Muscle of arm (tissue), 12 donors: ENCODE measurements around the gene CD99L2. TPM values are rescaled to one million over a fixed set of nuclear protein-coding genes. Genes with fewer than 3 reads are reported as not detected.

Source experiments
- DNase-seq: peaks from one replicate; pipeline ENCODE4 v3.0.0-alpha.2; 2013
- polyA plus RNA-seq, 12 donors: library from polyadenylated mRNA; unstranded; fragments of 120-200 nt; gene quantifications; one replicate each; pipeline ENCODE4 v1.2.1, GENCODE V29; 2013; ENCODE audit not compliant: insufficient read length in 12 of 12

Gene CD99L2
- polyA plus RNA-seq, 12 donors = 31.5 to 44.0 (median 40.1) TPM; not detected in 1

DNA sequence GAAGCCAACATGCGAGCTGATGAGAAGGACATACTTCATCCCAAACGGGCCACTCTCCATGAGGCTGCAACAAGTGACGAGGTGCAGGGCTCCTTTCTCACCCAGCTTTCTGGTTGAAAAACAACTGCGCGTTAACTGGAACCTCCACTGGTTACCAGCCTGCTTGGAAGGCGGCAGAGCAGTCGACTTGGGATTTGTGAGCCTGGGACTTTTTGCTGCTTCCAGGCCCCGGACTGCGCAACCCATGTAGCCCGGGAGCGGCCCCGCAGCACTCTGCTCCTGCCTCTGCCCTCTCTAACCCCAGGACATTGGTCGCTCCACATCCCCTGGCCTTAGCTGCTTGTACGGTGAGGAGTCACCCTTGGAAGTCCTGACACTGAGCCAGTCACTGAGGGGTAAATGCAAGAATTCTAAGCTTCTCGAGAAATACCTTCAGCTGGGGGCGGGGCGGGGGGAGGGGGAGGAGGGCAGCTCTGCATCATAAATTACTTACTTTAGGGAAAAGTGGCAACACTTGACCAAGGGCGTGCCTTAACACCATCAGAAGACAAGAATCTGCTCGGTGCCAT, 132.6 kb downstream of the CD99L2 start:
- no peak for DNase-seq

DNA sequence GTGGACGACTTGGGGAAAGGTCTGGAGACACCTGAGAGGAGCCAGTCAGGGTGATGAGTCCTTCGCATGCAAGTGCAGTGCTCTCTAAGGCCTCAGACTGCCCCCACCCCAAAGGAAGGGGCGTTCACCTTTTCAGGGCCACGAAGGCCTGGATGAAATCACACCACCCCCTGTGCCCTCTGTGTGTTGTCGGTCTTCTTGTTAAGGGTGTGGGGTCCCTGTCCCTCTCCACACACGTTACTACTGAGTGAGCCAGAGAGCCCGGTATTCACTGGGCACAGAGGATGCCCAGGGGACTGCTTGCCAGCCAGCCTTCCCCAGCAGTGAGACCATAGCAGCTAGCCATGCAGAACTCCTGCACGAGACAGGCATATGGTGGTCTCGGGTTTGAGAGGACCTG, 133.2 kb downstream of the CD99L2 start:
- no peak for DNase-seq

- DNase-seq = no peak
Observed at GRCh38 chrX:150763810-150764209, 134.7 kb downstream of the CD99L2 start.

GRCh38 chrX:150763303-150763797, 135.1 kb downstream of the CD99L2 start:
- no peak for DNase-seq

DNA sequence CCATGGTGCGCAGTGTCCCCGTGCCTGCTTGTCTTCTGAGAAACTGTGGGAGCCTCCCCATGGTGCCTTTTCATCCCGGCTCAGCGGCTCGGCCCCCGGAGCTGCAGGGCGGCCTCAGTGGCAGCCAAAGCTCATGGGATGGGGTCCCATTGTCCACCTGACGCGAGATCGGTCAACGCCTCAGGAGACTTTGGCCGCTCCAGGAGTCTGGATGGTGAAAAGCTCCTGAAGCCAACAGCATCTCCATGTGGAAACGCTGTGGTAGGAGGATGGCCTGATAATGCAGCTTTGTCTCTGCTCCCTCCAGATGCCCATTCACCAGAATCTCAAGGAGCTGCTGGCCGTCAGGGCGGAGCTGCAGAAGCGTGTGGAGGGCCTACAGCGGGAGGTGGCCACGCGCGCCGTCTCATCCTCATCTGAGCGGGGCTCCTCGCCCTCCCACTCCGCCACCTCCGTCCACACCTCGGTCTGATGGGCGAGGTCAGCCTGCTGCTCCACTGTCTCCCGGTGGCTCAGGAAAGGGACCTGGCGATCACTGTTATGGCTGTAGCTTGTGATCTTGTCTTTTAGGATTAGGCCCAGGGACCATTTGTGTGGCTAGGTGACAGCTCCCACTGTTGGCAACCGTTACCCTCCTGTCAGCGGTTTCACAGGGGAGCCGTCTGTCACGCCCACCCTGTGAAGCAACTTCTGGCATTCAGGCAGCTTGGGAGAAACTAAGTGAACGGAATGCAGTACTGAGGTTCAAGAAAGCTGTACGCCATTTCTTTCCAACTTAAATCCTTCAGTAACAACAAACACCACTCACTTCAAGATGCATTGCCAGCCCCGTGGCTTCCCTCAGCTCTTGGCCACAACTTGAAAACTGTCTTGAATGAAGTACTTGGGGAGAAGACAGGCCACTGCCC, 136.0 kb downstream of the CD99L2 start:
- DNase-seq = no peak

GRCh38 chrX:150761819-150762216, 136.7 kb downstream of the CD99L2 start:
- DNase-seq = no peak

DNA sequence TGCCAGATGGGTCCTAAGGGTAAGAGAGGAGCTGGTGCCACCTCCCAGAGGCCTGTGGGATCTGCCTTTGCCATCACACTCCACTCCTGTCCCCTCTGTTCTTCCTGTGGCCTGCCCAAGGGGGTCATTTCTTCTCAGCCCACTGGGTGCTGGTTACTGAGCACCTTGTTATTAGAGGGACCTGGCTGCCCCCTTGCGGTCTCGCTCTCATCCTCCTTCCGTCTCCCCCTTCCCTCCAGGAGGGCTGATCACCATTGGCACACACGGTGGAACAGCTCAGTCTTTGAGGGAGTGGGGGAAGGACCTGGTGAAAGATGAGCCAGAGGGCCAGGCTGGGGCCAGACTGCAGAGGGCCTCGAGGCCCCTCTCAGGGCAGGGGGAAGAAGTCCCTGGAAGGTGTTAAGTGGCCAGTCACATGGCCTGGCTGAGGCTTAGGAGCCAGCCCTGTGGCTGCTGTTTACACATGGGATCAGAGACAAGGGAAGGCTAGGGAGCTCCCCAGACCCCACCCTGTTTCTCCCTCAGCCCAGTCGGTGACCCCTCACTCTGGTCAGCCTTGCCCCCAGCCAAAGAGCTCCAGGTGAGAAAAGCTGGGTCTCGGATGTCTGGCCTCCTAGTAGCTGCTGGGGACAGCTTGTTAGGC, 137.2 kb downstream of the CD99L2 start:
- DNase-seq = no peak

DNA sequence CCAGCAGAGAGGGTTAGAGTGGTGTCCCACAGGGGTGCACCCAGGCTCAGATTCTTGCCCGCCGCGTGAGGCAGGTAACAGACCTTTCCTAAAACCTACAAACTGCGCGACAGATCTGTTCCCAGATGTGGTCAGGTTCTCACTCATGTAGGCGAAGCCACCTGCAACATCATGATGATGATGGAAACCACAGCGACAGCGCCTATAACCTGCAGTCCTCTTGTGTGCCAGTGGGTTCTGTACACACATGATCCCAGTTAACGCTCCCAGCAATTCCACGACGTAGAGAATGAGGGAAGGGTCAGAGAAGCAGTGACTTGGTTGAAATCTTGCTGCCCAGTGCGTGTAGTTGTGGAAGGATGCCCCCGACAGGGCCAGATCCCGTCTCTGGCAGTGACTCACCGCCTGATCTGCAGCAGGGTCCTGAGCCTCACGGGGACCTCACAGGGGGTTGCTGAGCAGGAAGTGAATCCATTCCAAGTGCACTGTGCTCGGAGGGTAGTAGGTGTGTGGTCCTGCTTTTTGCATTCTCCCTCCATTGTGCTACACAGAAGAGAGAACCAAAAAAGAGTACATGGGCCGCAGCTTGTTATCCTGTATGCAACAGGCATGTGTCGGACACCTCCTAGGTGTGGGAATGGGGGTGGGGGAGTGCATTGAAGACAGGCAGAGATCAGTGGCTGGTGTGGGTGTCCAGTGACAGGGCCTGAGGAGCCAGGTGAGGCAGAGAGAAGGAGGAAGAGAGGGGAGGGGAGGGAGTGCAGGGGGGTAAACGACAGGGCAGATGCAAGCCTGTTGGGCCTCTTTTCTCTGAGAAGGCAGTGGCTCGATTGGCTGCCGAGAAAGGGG, 138.7 kb downstream of the CD99L2 start:
- DNase-seq = no peak

- DNase-seq = no peak
Observed at GRCh38 chrX:150757371-150757770, 141.1 kb downstream of the CD99L2 start.

DNA sequence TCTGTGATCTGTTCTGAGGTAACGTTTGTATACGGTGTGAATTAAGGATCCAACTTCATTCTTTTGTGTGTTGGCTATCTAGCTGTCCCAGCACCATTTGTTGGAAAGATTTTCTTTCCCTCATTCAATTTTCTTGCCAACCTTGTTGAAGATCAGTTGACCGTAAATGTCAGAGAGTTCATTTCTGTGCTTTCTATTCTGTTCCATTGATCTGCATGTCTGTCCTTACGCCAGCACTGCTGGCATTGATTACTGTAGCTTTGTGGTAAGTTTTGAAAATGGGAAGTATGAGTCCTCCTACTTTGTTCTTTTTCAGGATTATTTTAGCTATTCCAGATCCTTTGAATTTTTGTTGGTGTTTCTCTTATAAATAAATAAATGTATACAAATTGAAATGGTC, 144.5 kb downstream of the CD99L2 start:
- DNase-seq = no peak

DNA sequence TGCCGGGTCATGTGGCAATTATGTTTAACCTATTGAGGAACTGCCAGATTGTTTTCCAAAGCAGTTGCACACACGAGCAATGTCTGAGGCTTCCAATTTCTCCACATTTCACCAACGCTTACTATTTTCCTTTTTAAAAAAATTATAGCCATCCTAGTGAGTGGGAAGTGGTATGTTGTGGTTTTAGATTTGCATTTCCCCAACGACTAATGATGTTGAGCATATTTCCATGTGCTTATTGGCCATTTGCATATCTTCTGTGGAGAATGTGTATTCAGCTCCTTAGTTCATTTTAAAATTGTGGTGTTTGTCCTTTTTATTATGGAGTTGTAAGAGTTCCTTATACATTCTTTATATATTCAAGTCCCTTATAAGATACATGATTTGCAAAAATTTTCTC, 145.1 kb downstream of the CD99L2 start:
- DNase-seq = no peak

DNA sequence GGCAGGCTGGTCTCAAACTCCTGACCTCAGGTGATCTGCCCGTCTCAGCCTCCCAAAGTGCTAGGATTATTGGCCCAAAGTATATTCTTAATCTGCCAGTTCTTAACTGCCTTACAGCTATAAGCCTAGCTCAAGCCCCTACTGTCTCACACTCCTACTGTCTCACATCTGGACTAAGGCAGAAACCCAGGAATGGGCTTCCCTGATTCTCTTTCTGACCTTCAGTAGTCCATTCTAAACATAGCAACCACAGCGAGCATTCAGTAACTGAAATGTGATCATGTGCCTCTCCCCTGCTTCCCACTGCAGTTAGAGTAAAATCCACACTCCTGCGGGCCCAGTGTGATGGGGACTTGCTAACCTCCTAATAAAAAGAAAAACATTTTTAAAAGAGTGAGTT, 146.3 kb downstream of the CD99L2 start:
- no peak for DNase-seq

DNA sequence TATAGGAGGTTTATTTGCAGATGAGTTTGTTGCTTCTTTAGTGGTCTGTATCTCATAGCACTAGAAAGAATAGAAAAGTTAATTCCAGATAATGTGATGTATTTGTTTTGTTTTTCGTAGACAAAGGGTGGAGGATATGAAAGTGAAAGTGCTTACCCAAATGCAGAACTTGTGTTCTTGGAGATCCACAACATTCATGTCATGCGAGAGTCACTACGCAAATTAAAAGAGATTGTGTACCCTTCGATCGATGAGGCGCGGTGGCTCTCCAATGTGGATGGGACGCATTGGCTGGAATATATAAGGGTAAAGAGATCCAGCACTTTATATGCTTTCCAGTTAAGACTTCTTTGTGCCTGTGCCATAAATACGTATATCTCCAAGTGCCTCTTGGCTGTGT, 162.0 kb downstream of the CD99L2 start:
- DNase-seq = no peak

DNA sequence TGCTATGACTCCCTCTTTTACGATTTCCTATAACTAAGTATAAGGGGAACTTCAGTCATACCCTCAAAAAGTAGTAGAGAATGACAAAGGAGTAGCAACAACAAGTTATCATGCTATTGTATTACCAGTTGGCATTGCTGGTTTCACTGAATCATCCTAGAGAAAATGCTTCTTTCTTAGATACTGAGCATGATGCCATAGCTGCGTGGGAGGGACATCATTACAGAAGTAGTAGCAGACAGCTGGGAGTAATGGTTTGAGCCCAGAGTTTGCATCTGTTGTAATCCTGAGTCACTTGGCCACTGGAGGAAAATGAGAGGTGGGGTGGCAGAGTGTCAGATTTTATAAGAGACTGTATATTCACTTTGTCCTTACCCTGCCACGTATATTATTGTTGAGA, 166.7 kb downstream of the CD99L2 start:
- no peak for DNase-seq

GRCh38 chrX:150730719-150731118, 167.7 kb downstream of the CD99L2 start:
- no peak for DNase-seq

DNA sequence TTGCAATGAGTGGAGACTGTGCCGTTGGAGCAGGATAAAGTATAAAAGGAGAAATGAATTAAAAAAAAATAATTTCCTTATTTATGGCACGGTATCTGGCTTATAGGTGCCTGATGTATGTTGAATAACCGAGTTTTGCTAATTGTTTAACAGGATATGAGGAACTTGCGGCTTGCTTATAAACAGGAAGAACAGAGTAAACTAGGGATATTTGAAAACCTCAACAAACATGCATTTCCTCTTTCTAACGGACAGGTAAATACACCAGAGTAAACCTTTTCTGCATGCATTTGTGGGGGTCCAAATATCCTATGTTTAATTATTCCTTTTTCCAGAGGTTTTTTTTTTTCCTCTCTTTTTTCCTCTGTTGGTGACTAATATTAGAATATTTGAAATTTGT, 168.5 kb downstream of the CD99L2 start:
- no peak for DNase-seq

- DNase-seq = peak; percentile 12
Observed at GRCh38 chrX:150719621-150720020, 178.8 kb downstream of the CD99L2 start.
